ENCODE results near the gene SLC3A2. TPM values are rescaled to one million over a fixed set of nuclear protein-coding genes. Genes with fewer than 3 reads are reported as not detected.
"Not testable (repeated sequence)": the region's sequence is repeated elsewhere in the genome, so short reads cannot be mapped to it uniquely, and the experiment has no call there.

SLC3A2 gene
- total and polyA plus RNA-seq, 8 donors: 66.9 to 331 (median 75.1) TPM

DNA sequence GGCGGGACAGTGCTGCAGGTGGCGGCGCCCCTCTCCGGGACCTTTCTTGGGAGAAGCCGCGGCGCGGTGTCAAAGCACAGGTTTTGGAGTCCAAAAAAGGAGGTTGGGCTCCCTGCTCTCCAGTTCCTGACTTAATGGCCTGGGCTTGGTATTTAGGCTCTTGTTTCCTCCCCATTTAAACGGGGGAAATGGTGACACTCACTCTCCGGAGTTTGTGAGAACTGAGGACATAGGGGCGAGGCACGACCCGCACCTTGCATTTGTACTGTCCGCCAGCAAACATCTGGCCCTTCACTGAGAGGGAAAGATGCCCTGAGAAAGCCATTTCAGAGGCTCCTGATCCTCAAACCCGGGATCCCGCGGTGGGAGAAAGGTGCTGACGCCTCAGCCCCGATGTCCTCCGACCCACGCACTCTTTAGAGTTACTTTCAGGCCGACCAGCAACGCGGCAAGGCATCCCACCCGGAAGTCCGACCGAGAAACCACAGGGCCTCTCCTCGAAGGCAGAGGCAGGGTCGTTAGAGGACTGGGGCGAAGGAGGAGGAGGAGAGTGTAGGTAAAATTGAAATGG is 38.4 kb upstream of the SLC3A2 start:
- H3K4me1 ChIP-seq: peaks cover 6 to 13% (median 7%) of the 10 kb centered on the region in 3 donors
- TF ChIP-seq, protein P1, sequence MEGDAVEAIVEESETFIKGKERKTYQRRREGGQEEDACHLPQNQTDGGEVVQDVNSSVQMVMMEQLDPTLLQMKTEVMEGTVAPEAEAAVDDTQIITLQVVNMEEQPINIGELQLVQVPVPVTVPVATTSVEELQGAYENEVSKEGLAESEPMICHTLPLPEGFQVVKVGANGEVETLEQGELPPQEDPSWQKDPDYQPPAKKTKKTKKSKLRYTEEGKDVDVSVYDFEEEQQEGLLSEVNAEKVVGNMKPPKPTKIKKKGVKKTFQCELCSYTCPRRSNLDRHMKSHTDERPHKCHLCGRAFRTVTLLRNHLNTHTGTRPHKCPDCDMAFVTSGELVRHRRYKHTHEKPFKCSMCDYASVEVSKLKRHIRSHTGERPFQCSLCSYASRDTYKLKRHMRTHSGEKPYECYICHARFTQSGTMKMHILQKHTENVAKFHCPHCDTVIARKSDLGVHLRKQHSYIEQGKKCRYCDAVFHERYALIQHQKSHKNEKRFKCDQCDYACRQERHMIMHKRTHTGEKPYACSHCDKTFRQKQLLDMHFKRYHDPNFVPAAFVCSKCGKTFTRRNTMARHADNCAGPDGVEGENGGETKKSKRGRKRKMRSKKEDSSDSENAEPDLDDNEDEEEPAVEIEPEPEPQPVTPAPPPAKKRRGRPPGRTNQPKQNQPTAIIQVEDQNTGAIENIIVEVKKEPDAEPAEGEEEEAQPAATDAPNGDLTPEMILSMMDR (IDR thresholded peaks at IDR 0.05): no peak
- WGBS, 2 donors: 20 to 22% methylated on average over 30 of the region's 30 CpGs
- H3K9me3 ChIP-seq: no peaks in the 10 kb centered on the region
- H3K27me3 ChIP-seq: no peaks in the 10 kb centered on the region
- no peak for FAIRE-seq
- peak in 4 of 6 donors; percentile 40 to 68 (median 54) for DNase-seq
- intact Hi-C loops (cut with DNase I): no loop called here
- no peaks in the 10 kb centered on the region for H3K36me3 ChIP-seq
- peak overlapping the region; percentile 7 to 54 (median 33) for H3K4me3 ChIP-seq
- peak in 3 of 4 donors; percentile 1 to 2 (median 2) for ATAC-seq
- peak overlapping the region; percentile 93 to 99 (median 98) for H3K27ac ChIP-seq

GRCh38 chr11:62842891-62843290 is 37.8 kb upstream of the SLC3A2 start:
- FAIRE-seq, DNase-seq: not testable (repeated sequence)

GRCh38 chr11:62843466-62843865 is 37.2 kb upstream of the SLC3A2 start:
- no peak for ATAC-seq
- H3K36me3 ChIP-seq: no peaks in the 10 kb centered on the region
- no peaks in the 10 kb centered on the region for H3K9me3 ChIP-seq
- H3K4me1 ChIP-seq: peaks cover 4 to 7% (median 7%) of the 10 kb centered on the region in 3 donors
- H3K27ac ChIP-seq: no peak overlapping the region
- no peaks in the 10 kb centered on the region for H3K27me3 ChIP-seq
- no peak overlapping the region for H3K4me3 ChIP-seq
- no peak for FAIRE-seq
- no peak for DNase-seq
- WGBS, 2 donors: 93 to 96% methylated on average over 3 of the region's 3 CpGs
- intact Hi-C loops (cut with DNase I): no loop called here
- TF ChIP-seq, protein P1 (IDR thresholded peaks at IDR 0.05): no peak

More at GRCh38 chr11:62842891-62843290, 37.8 kb upstream of the SLC3A2 start:
- H3K9me3 ChIP-seq; intact Hi-C loops (cut with DNase I); H3K27me3 ChIP-seq; H3K36me3 ChIP-seq; H3K4me3 ChIP-seq; ATAC-seq: not testable (repeated sequence)
- Histone ChIP-seq H3K4me1 (peaks cover 6 to 12% (median 7%) of the 10 kb centered on the region in 3 donors), H3K27ac (peak overlapping the region; percentile 93 to 99 (median 98))
- WGBS, 2 donors: 87 to 90% methylated on average over 9 of the region's 9 CpGs

DNA sequence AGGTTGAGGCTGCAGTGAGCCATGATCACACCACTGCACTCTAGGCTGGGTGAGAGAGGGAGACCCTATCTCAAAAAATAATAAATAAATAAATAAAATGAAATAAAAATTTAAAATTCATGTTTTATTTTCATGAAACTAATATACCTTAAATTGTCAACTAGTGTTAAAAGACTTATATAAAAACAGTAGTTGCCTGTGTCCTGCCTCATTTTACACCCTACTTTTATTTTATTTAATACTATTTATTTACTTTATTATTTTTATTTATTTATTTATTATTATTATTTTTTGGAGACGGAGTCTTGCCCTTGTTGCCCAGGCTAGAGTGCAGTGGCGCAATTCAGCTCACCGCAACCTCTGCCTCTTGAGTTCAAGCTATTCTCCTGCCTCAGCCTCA is 36.5 kb upstream of the SLC3A2 start:
- Histone ChIP-seq H3K9me3 (no peaks in the 10 kb centered on the region), H3K4me1 (peaks cover 0 to 7% (median 5%) of the 10 kb centered on the region in 3 donors), H3K27me3 (no peaks in the 10 kb centered on the region), H3K27ac (no peak overlapping the region), H3K36me3 (no peaks in the 10 kb centered on the region), H3K4me3 (no peak overlapping the region)
- TF ChIP-seq, protein P1 (IDR thresholded peaks at IDR 0.05): no peak
- DNase-seq (no peak), ATAC-seq (no peak), FAIRE-seq (no peak)
- intact Hi-C loops (cut with DNase I): no loop called here
- WGBS, 2 donors: 93 to 97% methylated on average over 3 of the region's 3 CpGs

- ATAC-seq (no peak), FAIRE-seq (no peak), DNase-seq (no peak)
- H3K36me3 ChIP-seq: no peaks in the 10 kb centered on the region
- TF ChIP-seq, protein P1 (IDR thresholded peaks at IDR 0.05): no peak
- 64 to 86% methylated on average over 3 of the region's 3 CpGs for WGBS, 2 donors
- intact Hi-C loops (cut with DNase I): no loop called here
- H3K27ac ChIP-seq: no peak overlapping the region
- no peak overlapping the region for H3K4me3 ChIP-seq
- no peaks in the 10 kb centered on the region for H3K9me3 ChIP-seq
- H3K27me3 ChIP-seq: no peaks in the 10 kb centered on the region
- peaks cover 0 to 7% (median 5%) of the 10 kb centered on the region in 3 donors for H3K4me1 ChIP-seq
These were observed 34.5 kb upstream of the SLC3A2 start for GRCh38 chr11:62846177-62846576.

All from pancreas (tissue), 10 donors.